Stimulated activated CD8-positive, alpha-beta memory T cell treated with anti-CD3 and anti-CD28 coated beads, Interleukin-7, amount 100 ng/mL, for 1 hour (primary cell): Measurements from ENCODE around the gene ZHX3.

ENCODE experiments used
- DNase-seq, 2 donors: peaks; one replicate each; pipeline ENCODE4 v3.0.0-alpha.2; 2020; ENCODE audit warnings: low read depth in 2 of 2

ZHX3 gene

DNA sequence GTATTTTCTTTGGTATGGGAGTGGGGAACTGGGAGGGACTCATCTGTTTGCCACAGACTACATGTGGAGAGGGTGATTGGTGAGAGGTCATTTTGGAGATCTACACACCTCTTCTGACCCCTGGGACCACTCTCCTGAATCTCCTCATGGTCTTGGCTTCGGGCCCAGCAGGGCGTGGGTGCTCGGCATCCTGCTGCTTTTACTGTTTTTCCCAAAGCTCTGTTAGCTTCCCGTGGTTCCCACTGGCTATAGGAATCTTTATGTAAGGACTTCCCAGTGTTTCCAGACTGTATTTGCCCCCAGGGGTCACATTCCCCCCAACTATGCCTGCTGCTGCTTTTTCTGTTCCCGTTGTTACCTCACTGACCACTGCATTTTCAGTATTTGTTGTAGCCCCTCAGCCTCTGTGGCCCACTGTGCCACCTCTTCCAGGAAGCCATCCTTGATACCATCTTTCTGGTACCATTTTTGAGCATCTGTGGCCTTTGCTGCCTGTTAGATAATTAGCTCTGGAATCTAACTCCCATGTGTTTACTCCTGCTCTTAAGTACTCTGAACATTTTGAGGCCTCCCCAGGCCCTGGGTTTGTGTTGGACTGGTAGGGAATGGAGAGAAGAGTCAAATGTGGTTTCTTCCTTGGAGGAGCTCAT, 165.3 kb downstream of the ZHX3 start:
- no peak for DNase-seq

DNA sequence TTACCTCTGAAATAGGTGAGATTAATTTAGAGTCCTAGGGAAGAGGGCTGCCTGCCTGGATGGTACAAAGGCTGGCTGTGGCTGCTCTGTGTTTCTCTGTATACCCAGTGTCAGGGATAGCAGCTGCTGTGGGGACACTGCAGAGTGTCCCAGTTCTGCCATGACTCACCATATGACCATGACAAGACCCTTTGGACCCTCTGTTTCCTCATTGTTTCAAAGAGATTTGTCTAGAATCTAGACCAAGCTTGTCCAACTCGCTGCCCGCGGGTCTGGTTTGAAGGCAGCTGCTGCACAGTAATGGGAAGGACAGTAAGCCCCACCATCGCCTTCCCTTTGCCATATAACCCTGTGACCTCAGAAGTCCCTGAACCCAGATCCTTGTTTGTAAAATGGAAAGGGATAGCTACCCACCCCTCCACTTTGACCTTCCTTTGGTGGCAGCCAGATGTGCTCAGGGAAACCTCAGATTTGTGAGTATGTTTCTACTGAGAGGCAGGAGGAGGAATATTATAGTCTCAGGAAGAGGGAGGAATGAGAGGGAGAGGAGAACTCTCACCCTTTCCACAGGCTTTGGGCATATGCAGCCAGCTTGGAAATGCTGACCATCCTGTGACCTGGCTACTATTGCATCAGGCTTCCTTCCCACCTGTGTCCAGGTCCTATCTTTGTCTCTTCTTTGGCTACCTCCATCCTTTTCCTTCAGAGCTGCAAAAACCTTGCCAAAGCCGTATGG, 166.2 kb downstream of the ZHX3 start:
- no peak for DNase-seq

GRCh38 chr20:41150664-41151063, 166.9 kb downstream of the ZHX3 start:
- no peak for DNase-seq

DNA sequence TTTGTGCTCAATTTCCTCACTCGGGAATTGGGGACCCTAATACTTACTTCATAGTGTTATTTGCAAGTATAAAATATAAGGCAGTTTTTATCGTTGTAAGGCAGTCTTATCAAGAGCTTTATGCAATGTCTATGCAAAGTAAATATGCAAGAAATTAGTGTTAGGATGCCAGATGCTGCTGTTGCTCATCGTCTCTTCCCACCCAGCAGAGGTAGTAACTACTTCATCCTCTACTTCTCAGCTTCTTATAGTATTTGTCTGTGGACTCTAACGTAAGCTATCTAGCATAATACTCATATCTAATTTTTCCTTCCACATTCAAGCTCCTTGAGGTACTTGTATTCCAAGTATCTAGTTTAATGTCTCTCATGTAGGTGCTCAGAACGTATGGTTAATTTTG, 168.6 kb downstream of the ZHX3 start:
- no peak for DNase-seq

- DNase-seq: no peak
Observed at GRCh38 chr20:41147767-41148191, 169.8 kb downstream of the ZHX3 start.

DNA sequence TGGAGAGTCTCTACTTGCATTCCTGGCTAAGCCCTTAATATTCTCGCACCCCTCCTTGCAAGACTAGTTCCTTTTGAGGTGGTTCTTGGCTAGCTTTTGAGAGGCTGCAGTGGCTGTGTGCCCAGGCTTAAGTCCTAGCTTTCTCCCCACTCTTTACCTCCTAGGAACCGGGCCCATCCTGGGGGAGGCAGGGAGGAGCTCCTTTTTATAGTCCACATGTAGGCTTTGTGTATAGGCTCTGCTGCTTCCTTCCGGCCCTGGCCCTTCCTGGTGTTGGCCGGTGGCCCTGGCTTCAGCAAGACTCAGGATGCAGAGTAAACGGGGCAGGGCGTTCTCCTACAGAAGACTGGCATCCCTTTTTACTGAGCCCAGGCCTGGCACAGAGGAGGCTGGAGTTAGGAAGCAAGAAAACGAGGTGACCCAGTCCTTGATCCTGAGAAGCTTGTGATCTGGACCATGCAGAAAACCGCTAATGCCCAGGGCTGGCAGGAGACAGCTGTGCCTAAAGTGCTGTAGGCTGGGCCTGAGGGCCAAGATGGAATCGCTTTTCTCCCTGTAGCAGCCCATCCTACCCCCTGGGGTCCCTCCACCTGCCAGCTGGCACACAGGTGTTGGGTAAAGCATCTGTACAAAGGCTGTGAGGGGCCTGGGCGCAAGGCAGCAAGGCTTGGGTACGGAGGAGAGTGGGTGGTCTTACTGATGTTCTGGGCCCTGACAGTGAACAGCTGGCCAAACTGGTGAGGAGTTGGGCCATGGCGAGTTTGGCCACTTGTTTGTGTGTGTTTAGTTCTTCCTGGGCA, 171.5 kb downstream of the ZHX3 start:
- no peak for DNase-seq

DNA sequence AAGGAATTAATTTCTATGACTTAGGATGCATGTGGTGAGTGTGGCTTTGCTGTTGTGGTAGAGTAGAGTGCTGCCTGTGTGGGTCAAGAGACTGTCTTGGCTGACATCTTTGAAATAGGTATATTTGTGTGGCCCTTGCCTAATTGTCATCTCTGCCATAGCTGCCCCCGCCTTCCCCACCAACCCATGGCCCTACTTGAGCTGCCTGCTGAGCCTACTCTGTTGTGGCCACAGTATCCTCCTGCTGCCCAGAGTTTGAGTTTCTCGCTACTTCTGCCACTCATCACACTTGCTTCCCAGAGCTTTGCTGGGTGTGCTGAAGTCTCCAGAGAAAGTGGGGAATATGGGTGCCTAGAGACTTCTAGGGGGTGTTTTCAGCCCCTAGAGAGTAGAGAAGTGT, 172.2 kb downstream of the ZHX3 start:
- no peak for DNase-seq

DNA sequence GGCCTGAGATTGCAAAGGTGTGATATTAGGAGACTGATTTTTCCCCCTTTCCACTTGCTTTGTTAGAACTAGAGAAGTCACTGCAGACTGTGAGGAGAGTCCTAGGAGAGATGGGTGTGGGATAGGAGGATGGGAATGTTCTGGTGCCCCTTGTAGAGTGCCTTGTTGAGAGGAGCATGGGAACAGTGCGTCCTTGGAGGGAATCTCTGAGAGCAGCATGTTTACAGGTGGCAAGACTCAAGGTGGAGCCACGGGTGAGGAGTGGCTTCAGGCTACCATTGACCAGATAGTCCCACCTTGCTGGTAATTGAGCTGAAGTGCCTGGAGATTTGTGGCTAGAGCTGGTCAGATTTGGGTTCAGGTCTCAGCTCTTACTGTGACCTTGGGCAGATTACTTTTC, 174.2 kb downstream of the ZHX3 start:
- DNase-seq: no peak

GRCh38 chr20:41142919-41143318, 174.6 kb downstream of the ZHX3 start:
- DNase-seq: no peak

DNA sequence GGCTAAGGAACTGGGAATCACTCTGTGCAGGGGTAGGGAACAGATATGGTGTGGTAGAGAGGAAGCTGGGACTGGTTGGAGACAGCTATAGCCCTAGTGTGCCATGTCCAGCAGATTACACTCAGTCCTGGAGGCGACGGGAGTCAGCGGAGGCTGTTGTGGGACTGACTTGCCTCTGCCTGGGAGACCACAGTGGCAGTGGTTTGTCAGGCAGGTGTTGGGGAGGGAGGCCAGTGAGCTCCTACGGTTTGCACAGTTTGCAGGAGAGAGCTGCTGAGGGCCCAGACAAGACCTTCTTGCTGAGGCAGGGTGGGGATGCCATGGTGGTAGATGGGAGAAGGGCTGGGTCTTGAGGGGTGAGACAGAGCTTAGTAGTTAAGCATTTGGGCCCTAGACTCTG, 175.3 kb downstream of the ZHX3 start:
- no peak for DNase-seq

GRCh38 chr20:41141153-41141815, 176.2 kb downstream of the ZHX3 start:
- DNase-seq: no peak

DNA sequence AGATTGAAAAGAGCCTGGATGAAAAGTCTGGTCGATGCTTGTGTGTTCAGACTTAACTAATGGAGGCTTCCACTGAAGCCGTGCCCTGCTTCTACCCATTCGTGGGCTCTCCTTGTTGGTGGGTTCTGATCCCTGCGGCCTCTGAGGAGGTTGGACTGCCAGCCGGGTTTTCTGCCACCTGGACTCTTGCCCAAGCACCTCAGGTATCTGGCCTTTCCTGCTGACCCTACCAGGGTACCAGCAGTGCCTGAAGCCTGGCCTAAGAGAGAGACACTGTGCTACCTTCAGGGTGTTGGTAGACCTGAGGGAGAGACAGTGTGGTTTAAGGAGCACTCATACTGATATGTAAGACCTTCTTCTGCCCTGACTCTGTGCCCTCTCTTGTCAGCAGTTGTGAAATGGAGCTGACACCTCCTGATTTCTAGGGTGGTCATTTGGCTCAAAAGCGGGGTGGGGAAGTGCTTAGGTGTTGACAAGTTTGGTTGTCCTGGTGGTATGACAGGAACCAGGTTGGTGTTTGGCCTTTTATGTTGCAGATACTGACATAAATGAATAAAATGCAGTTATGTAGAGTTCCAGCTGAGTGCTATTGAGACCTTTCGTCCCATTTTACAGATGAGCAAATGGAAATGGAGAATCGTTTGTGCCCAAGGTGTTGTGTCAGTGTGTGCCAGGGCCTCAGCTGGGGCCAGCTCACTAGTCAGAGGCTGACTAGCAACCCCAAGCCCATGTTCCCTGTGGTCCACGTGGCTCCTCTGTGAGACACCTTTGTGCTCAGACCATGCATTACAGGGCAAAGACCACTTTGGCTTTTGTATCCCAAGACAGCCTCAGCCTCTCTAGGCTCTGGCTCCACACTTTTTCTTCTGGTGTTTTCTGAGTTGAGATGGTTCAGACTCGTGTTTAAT, 177.1 kb downstream of the ZHX3 start:
- no peak for DNase-seq

- DNase-seq: no peak
Observed at GRCh38 chr20:41139227-41140093, 178.1 kb downstream of the ZHX3 start.

- DNase-seq: no peak
Observed at GRCh38 chr20:41138475-41139226, 178.9 kb downstream of the ZHX3 start.

DNA sequence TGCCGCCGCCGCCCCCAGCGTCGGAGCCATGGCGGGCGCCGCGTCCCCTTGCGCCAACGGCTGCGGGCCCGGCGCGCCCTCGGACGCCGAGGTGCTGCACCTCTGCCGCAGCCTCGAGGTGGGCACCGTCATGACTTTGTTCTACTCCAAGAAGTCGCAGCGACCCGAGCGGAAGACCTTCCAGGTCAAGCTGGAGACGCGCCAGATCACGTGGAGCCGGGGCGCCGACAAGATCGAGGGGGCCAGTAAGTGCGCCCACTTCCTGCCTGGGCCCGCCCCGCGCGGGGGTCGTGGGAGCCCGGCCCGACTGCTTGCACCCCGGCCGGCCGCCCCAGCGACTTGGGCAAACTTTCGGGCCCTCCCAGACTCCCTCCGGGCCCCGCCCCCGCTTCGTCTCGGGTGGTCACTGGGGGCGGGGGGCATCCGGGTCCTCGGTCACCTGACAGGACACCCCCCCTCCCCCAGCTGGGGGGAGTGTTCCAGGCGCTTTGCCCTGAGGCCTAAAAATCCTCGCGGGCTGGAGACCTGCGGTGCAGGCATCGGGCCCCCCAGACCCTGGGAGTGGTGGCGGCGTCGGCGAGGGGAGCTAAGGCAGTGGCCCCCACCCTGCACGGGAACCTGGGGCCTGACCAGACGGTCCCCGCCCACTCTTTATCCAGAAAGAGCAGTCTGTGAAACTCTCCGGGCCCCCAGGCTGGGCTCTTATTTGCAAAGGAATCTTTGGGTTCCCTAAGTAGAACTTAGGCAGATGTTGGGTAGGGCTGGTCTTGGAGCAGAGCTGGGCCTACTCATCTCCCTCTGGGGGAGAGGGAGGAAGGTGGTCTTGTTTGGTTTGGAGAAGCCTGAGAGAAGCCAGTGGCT, 179.7 kb downstream of the ZHX3 start:
- peak in 1 of 2 donors; percentile 20 for DNase-seq

GRCh38 chr20:41136680-41137613, 180.6 kb downstream of the ZHX3 start, which contains the start of gene PLCG1:
Gene PLCG1 (plus strand): TSS chr20:41137543. CDS start chr20:41137642, 99 bp downstream.
- peak; percentile 63 to 71 for DNase-seq
